HEK293T (cell line): ENCODE results near the gene TMC5.

Experiments used
- CTCF ChIA-PET: fragments of 350-600 bp; formaldehyde crosslinking; extraction: SDS; loops from one replicate; lab custom pipeline; 2021; ENCODE audit warnings: antibody characterized with exemption, inconsistent platforms; lab: Yijun Ruan, JAX
- POLR2A ChIA-PET: fragments of 350-600 bp; formaldehyde crosslinking; extraction: SDS; loops from one replicate; lab custom pipeline; 2020; ENCODE audit warnings: antibody characterized with exemption, inconsistent platforms; lab: Yijun Ruan, JAX
- DNase-seq: peaks from one replicate; pipeline ENCODE4 v3.0.0; 2012; ENCODE audit warnings: mixed read lengths; ENCODE audit errors: extremely low spot score
- ARNT ChIP-seq: fragments of 450-650 bp; IDR thresholded peaks from 2 replicates; pipeline ENCODE4 v1.6.1; 2017; ENCODE audit warnings: mild to moderate bottlenecking
- BHLHE40 ChIP-seq: fragments of 450-650 bp; IDR thresholded peaks from 2 replicates; pipeline ENCODE4 v1.6.1; 2016; ENCODE audit warnings: mild to moderate bottlenecking, moderate library complexity, borderline replicate concordance
- CTBP1 ChIP-seq: fragments of 450-650 bp; IDR thresholded peaks from 2 replicates; pipeline ENCODE4 v1.6.1; 2016; ENCODE audit warnings: borderline replicate concordance
- ELF4 ChIP-seq: fragments of 450-650 bp; IDR thresholded peaks from 2 replicates; pipeline ENCODE4 v1.6.1; 2017; ENCODE audit warnings: antibody characterized with exemption
- FOXA1 ChIP-seq: fragments of 450-650 bp; IDR thresholded peaks from 2 replicates; pipeline ENCODE4 v1.6.1; 2016; ENCODE audit warnings: mild to moderate bottlenecking
- FOXK2 ChIP-seq: fragments of 450-650 bp; IDR thresholded peaks from 2 replicates; pipeline ENCODE4 v1.6.1; 2016; ENCODE audit warnings: mild to moderate bottlenecking
- FOXM1 ChIP-seq: fragments of 450-650 bp; IDR thresholded peaks from 2 replicates; pipeline ENCODE4 v1.6.1; 2017; ENCODE audit warnings: mild to moderate bottlenecking, borderline replicate concordance
- HDGF ChIP-seq: fragments of 450-650 bp; IDR thresholded peaks from 2 replicates; pipeline ENCODE4 v1.6.1; 2017; ENCODE audit warnings: antibody characterized with exemption, borderline replicate concordance
- L3MBTL2 ChIP-seq: fragments of 450-650 bp; conservative IDR thresholded peaks from 2 replicates; pipeline ENCODE4 v1.6.1; 2016; ENCODE audit warnings: mild to moderate bottlenecking
- LEF1 ChIP-seq: fragments of 450-650 bp; IDR thresholded peaks from 2 replicates; pipeline ENCODE4 v1.6.1; 2017; ENCODE audit warnings: mild to moderate bottlenecking, borderline replicate concordance
- NFRKB ChIP-seq: fragments of 450-650 bp; IDR thresholded peaks from 2 replicates; pipeline ENCODE4 v1.6.1; 2016; ENCODE audit warnings: mild to moderate bottlenecking, moderate library complexity
- SP1 ChIP-seq: fragments of 450-650 bp; IDR thresholded peaks from 2 replicates; pipeline ENCODE4 v1.6.1; 2017
- SUZ12 ChIP-seq: fragments of 450-650 bp; IDR thresholded peaks from 2 replicates; pipeline ENCODE4 v1.6.1; 2016; ENCODE audit warnings: mild to moderate bottlenecking
- TARDBP ChIP-seq: fragments of 450-650 bp; IDR thresholded peaks from 2 replicates; pipeline ENCODE4 v1.6.1; 2016
- ZNF384 ChIP-seq: fragments of 450-650 bp; IDR thresholded peaks from 2 replicates; pipeline ENCODE4 v1.6.1; 2016
- TF ChIP-seq, protein P1 (sequence below): fragments of 450-650 bp; IDR thresholded peaks from 2 replicates; pipeline ENCODE4 v1.6.1; 2016

TMC5 gene

DNA sequence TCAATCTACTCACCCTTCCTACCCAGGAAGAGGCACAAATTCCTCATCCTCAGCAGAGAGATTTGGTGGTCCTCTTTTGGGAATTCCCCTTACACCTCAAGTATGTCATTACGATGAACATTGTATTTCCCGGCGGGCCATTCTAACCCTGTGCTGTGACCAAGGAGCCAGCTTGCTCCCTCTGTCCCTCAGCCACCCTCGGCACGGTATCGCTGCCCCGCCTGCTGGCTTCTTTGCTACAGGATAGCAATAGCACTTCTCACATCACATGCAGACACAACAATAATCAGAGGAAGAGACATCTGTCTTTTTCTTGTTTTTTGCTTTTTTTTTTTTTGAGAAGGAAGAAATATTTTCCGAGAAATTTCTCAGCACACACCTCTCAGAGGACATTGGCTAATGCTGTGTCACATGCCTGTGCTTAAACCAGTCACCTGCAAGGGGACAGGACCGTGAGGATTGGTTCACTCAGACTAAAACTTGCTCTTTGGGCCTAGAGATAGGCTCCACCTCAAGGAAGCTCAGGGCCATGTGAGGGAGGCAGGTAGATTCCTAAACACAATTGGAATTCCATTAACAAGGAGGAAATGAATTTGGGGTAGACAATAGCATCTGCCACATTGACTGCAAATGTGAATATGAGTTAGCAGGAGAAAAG lies 41.2 kb downstream of the TMC5 start:
- no peak for DNase-seq
- CTCF ChIA-PET, result no interaction called here
- TF ChIP-seq FOXM1 (no peak), TARDBP (no peak), FOXK2 (no peak), LEF1 (no peak), SP1 (no peak), ELF4 (no peak), HDGF (no peak), ARNT (no peak), FOXA1 (no peak), NFRKB (no peak), BHLHE40 (no peak), SUZ12 (no peak), L3MBTL2 (no peak), ZNF384 (no peak), CTBP1 (no peak)
- TF ChIP-seq, protein P1, sequence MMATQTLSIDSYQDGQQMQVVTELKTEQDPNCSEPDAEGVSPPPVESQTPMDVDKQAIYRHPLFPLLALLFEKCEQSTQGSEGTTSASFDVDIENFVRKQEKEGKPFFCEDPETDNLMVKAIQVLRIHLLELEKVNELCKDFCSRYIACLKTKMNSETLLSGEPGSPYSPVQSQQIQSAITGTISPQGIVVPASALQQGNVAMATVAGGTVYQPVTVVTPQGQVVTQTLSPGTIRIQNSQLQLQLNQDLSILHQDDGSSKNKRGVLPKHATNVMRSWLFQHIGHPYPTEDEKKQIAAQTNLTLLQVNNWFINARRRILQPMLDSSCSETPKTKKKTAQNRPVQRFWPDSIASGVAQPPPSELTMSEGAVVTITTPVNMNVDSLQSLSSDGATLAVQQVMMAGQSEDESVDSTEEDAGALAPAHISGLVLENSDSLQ, result no peak
- POLR2A ChIA-PET, result no interaction called here

DNA sequence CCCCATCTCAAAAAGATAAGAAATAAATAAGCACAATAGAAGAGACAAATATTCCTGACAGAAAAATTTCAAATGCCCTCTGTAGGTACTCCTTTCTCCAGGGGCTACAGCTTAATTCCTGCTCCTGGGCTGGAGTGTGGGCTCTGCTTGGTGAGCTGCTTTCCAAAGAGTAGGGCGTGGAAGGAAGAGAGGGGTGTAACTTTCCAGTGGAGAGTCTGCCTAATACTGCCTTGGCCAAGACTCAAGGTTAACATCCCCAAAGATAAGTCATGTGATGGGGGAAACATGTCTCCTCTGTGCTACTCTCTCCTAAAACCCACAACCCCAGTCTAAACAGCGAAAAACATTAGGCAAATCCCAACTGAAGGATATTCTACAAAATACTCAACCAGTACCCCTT lies 42.7 kb downstream of the TMC5 start:
- no peak for DNase-seq
- ChIA-PET POLR2A (no interaction called here), CTCF (no interaction called here)
- no peak for TF ChIP-seq CTBP1
- TF ChIP-seq SP1, result no peak
- no peak for TF ChIP-seq LEF1
- TF ChIP-seq, protein P1, result no peak
- no peak for TF ChIP-seq SUZ12
- no peak for TF ChIP-seq ZNF384

DNA sequence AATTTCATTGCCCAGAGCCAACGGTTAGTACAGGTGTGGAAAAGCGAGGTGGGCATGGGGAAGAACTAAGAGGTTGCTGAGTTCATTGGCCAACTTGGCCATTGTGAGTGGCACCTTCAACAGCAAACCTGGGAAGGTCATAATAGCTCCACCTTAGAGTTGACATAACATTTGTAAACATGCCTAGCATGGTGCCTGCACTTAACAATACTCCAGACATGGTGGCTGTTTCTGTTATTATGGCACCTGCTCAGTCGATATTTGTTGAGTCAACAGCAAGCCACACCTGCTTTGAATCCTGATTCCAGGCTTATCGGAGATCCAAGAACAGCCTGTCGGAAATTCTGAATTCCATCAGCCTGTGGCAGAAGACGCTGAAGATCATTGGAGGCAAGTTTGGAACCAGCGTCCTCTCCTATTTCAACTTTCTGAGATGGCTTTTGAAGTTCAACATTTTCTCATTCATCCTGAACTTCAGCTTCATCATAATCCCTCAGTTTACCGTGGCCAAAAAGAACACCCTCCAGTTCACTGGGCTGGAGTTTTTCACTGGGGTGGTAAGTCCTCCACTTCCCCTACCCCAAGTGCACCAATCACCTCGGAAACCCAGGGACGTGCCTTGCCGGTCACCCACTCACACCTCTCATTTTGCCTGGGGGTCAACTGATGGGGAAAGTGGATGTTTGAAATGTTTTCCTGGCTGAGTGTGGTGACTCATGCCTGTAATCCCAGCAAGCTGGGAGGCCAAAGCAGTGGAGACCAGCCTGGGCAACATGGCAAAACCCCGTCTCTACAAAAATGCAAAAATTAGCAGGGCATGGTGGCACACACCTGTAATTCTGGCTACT lies 46.0 kb downstream of the TMC5 start:
- POLR2A ChIA-PET, result no interaction called here

DNA sequence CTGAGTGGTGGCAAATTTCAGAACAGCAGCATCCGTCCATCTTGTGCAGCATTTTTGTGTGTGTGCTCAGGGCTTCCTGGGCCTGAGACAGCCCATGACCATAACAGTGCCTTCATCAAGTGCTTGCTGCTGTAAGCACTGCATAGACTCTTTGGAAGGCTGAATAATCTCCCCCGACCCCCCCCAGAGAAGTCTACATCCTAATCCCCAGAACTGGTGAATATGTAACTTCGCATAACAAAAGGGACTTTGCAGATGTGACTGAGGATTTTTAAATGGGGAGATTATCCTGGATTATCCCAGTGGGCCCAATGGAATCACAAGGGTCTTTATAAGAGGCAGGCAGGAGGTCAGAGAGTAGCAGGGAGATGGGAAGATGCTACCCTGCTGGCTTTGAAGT lies 50.6 kb downstream of the TMC5 start:
- ChIA-PET CTCF (no interaction called here), POLR2A (no interaction called here)
- DNase-seq, result no peak
- TF ChIP-seq BHLHE40 (no peak), SUZ12 (no peak), TARDBP (no peak), FOXM1 (no peak), CTBP1 (no peak), L3MBTL2 (no peak), LEF1 (no peak), NFRKB (no peak), HDGF (no peak), FOXA1 (no peak), ELF4 (no peak), SP1 (no peak), ZNF384 (no peak), FOXK2 (no peak), ARNT (no peak)
- TF ChIP-seq, protein P1, result no peak

More for the DNA sequence above, 46.0 kb downstream of the TMC5 start:
- no peak for DNase-seq
- CTCF ChIA-PET, result no interaction called here
- TF ChIP-seq FOXM1, result no peak
- no peak for TF ChIP-seq NFRKB
- TF ChIP-seq TARDBP, result no peak
- TF ChIP-seq HDGF, result no peak
- TF ChIP-seq ARNT, result no peak
- no peak for TF ChIP-seq CTBP1
- no peak for TF ChIP-seq FOXA1
- no peak for TF ChIP-seq SP1
- TF ChIP-seq, protein P1, result no peak
- no peak for TF ChIP-seq FOXK2
- no peak for TF ChIP-seq ZNF384
- no peak for TF ChIP-seq L3MBTL2
- no peak for TF ChIP-seq SUZ12
- TF ChIP-seq LEF1, result no peak
- no peak for TF ChIP-seq ELF4
- no peak for TF ChIP-seq BHLHE40

DNA sequence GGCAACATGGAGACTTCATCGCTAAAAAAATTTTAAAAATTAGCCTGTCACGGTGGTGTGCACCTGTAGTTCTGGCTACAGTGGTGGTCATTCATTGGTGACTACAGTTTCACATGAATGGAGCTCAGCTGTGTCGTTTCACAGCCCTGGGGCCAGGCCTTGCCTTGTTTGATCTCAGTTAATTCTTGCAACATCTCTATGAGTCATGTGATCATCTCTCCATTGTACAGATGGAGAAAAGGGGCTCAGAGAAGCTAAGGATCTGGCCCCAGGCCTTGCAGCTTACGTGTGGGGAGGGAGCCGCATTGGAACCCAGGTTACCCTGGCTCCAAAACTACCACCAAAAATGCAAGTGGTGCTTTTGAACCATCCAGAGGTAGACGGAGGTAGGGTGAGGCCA lies 54.8 kb downstream of the TMC5 start:
- no peak for DNase-seq
- TF ChIP-seq FOXK2, result no peak
- TF ChIP-seq ARNT, result no peak
- TF ChIP-seq TARDBP, result no peak
- no peak for TF ChIP-seq L3MBTL2
- no peak for TF ChIP-seq BHLHE40
- TF ChIP-seq FOXA1, result no peak
- no peak for TF ChIP-seq LEF1
- TF ChIP-seq ELF4, result no peak
- no peak for TF ChIP-seq CTBP1
- TF ChIP-seq ZNF384, result no peak
- TF ChIP-seq SUZ12, result no peak
- TF ChIP-seq, protein P1, result no peak
- ChIA-PET POLR2A (no interaction called here), CTCF (interaction anchor here (0.7 kb wide), 1 partner anchor 51 kb away, joined by 3 read pairs; no protein-coding TSS in a partner anchor)
